Measurements from ENCODE around the gene ZNRD2.

Gene ZNRD2

DNA sequence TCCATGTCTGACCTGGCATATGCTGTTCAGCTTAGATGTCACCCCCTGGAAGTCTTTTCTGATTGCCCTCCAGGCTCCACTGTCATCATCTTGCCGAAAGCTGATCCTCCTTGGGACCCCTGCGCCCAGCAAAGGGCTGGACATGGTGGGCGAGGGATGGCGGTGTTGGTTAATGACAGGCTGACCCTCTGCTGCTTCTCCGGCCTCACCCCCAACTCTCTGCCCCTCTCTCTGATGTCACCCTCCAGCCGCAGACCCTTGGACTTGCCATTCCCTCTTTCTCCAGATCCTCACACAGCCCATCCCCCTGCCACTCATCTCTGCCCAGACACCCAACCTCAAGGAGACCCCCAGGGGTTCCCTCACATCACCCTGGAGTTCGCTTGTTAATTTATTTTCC is 7.9 kb downstream of the ZNRD2 start:
- DNase-seq (ENCODE audit: low spot score in 2 of 2) (no peak), ATAC-seq (ENCODE audit: low read depth) (no peak)
- peaks cover 34% of the 10 kb centered on the region for H3K4me1 Mint-ChIP-seq
- H3K36me3 Mint-ChIP-seq: peaks cover 34% of the 10 kb centered on the region
- peak overlapping the region; percentile 92 for H3K27ac Mint-ChIP-seq
- H3K9me3 Mint-ChIP-seq: no peaks in the 10 kb centered on the region
- peak overlapping the region; percentile 87 for H3K4me3 Mint-ChIP-seq
- no peaks in the 10 kb centered on the region for H3K27me3 Mint-ChIP-seq

DNA sequence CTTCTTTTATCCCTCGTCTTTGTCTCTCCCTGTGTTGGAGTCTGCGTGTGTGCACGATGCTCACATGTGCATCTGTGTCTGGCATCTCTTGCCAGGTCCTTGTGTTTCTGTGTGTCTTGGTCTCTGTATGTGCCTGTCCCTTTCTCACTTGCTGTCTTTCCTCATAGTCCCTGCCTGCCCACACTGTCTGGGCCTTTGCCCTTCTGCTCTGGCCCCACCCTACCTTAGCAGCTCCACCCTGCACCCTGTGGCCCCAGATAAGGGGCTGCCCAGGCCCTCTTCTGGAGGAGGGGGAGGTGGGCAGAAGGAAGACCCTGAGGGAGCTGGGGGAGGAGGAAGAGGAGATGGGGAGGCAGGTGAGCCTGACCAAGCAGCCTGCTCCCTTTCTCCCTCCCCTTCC is 8.4 kb downstream of the ZNRD2 start:
- Mint-ChIP-seq H3K27ac (peak overlapping the region; percentile 92), H3K36me3 (peaks cover 34% of the 10 kb centered on the region), H3K4me1 (peaks cover 31% of the 10 kb centered on the region), H3K4me3 (peak overlapping the region; percentile 87), H3K9me3 (no peaks in the 10 kb centered on the region), H3K27me3 (no peaks in the 10 kb centered on the region)
- no peak for ATAC-seq (ENCODE audit: low read depth)
- no peak for DNase-seq (ENCODE audit: low spot score in 2 of 2)

DNA sequence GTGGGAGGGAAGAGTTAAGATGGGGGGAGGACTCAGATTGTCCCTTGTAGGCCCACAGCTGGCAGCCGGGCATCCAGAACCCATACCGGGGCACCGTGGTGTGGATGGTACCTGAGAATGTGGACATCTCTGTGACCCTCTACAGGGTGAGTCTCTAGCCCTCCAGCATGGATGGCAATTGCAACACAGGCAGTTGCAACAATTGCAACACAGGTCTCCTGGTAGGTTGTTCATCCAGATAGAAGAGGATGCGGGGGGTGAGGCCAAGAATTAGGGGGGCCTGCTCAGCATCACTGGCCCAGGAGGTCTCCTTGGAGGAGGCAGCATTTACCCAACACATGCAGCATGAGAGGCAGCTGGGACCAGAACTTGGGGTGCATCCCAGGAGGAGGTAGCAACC is 9.0 kb downstream of the ZNRD2 start:
- Mint-ChIP-seq H3K9me3 (no peaks in the 10 kb centered on the region), H3K27ac (peak overlapping the region; percentile 92), H3K4me3 (no peak overlapping the region), H3K36me3 (peaks cover 37% of the 10 kb centered on the region), H3K4me1 (peaks cover 30% of the 10 kb centered on the region), H3K27me3 (no peaks in the 10 kb centered on the region)
- ATAC-seq (ENCODE audit: low read depth) (no peak), DNase-seq (ENCODE audit: low spot score in 2 of 2) (no peak)

- Mint-ChIP-seq H3K36me3 (peaks cover 40% of the 10 kb centered on the region), H3K4me1 (peaks cover 26% of the 10 kb centered on the region), H3K27me3 (no peaks in the 10 kb centered on the region), H3K9me3 (no peaks in the 10 kb centered on the region), H3K4me3 (no peak overlapping the region), H3K27ac (peak overlapping the region; percentile 51)
- ATAC-seq (ENCODE audit: low read depth): no peak
- no peak for DNase-seq (ENCODE audit: low spot score in 2 of 2)
These were observed 9.9 kb downstream of the ZNRD2 start for GRCh38 chr11:65580031-65580692.

DNA sequence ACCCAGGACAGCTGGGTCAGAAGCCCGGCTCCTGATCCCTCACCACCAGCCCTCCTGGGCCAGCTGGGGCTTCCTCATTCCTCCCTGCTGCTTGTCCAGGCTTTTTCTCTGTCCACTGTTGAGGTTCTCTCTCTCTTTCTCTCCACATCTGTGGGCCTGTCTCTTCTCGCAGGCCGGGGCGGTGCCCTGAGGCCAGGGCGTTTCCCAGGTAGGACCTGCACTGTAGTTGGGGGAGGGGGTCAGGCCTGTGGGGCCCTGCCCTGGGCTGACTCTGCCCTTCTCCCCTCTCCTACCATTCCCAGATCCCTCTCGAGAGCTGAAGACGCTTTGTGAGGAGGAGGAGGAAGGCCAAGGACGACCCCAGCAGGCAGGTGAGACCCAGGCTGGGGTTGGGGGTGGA is 10.5 kb downstream of the ZNRD2 start:
- Mint-ChIP-seq H3K27me3 (no peaks in the 10 kb centered on the region), H3K27ac (no peak overlapping the region)

DNA sequence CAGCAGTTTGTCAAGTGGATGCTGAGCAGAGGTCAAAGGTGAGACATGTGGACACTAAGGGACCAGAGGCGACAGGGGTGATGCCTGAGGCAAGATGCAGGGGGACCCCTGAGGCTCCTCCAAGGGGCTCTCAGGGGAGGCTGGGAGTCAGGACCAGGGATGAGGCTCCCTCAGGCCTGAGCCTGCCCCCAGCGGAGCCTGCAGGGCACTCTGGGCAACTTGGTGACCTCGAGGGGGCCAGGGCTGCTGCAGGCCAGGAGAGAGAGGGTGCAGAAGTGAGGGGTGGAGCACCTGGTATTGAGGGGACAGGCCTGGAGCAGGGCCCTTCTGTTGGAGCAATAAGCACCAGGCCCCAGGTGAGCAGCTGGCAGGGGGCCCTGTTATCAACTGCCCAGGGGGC is 11.7 kb downstream of the ZNRD2 start:
- Mint-ChIP-seq H3K4me1 (peaks cover 24% of the 10 kb centered on the region), H3K4me3 (no peak overlapping the region), H3K27ac (peak overlapping the region; percentile 24), H3K9me3 (no peaks in the 10 kb centered on the region), H3K27me3 (no peaks in the 10 kb centered on the region), H3K36me3 (peaks cover 40% of the 10 kb centered on the region)
- DNase-seq (ENCODE audit: low spot score in 2 of 2) (no peak), ATAC-seq (ENCODE audit: low read depth) (no peak)

More for the DNA sequence above, 10.5 kb downstream of the ZNRD2 start:
- no peak overlapping the region for H3K4me3 Mint-ChIP-seq
- H3K36me3 Mint-ChIP-seq: peaks cover 40% of the 10 kb centered on the region
- ATAC-seq (ENCODE audit: low read depth) (no peak), DNase-seq (ENCODE audit: low spot score in 2 of 2) (no peak)
- H3K9me3 Mint-ChIP-seq: no peaks in the 10 kb centered on the region
- H3K4me1 Mint-ChIP-seq: peaks cover 22% of the 10 kb centered on the region

DNA sequence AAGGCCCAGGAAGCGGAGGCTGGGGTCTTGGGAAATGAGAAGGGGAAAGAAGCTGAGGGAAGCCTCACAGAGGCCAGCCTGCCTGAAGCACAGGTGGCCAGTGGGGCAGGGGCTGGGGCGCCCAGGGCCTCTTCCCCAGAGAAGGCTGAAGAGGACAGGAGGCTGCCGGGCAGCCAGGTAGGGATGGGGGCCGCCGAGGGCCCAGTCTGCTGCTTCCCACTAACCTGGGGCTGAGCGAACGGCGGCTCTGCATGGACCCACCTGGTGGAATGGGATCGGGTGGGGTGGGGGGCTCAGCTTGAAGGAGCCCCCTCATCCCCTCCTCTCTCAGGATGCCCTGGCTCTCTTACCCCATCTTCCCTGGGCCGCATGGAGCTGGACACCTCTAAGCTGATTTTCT is 13.3 kb downstream of the ZNRD2 start:
- H3K4me1 Mint-ChIP-seq: peaks cover 20% of the 10 kb centered on the region
- H3K36me3 Mint-ChIP-seq: peaks cover 36% of the 10 kb centered on the region
- H3K27ac Mint-ChIP-seq: peak overlapping the region; percentile 39
- no peak overlapping the region for H3K4me3 Mint-ChIP-seq
- DNase-seq (ENCODE audit: low spot score in 2 of 2) (no peak), ATAC-seq (ENCODE audit: low read depth) (no peak)
- H3K27me3 Mint-ChIP-seq: no peaks in the 10 kb centered on the region
- no peaks in the 10 kb centered on the region for H3K9me3 Mint-ChIP-seq

DNA sequence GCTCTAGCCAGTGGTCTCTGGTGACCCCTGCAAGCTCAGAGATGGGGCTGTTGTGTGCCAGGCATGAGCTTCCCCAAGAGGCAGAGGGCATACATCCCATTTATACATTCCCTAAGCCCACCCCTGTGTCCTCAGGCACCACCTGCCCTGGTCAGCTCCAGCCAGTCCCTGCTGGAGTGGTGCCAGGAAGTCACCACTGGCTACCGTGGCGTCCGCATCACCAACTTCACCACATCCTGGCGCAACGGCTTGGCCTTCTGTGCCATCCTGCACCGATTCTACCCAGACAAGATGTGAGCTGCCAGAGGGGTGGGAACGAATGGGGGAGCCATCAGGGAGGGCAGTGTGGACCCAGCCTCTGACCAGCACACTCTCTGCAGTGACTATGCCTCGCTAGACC is 13.8 kb downstream of the ZNRD2 start:
- Mint-ChIP-seq H3K4me3 (no peak overlapping the region), H3K36me3 (peaks cover 36% of the 10 kb centered on the region), H3K9me3 (no peaks in the 10 kb centered on the region), H3K27ac (peak overlapping the region; percentile 39), H3K27me3 (no peaks in the 10 kb centered on the region), H3K4me1 (peaks cover 22% of the 10 kb centered on the region)
- DNase-seq (ENCODE audit: low spot score in 2 of 2): no peak
- no peak for ATAC-seq (ENCODE audit: low read depth)

DNA sequence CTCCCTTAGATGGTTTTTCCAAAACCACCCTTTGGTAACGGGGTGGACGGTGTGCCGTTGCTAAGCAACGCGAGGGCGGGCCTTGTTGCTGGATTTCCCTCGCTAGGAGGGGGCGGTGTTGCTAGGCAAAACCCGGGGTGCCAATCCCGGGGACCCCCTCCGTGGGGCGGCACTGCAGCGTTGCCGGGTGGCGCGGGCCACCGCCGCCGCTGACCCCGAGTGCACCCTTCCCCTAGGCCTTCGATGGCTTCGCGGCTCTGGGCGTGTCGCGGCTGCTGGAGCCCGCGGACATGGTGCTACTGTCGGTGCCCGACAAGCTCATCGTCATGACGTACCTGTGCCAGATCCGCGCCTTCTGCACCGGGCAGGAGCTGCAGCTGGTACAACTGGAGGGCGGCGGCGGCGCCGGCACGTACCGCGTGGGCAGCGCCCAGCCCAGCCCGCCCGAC is 14.5 kb downstream of the ZNRD2 start:
- Mint-ChIP-seq H3K4me3 (no peak overlapping the region), H3K9me3 (no peaks in the 10 kb centered on the region), H3K27ac (peak overlapping the region; percentile 39), H3K4me1 (peaks cover 25% of the 10 kb centered on the region), H3K27me3 (no peaks in the 10 kb centered on the region), H3K36me3 (peaks cover 31% of the 10 kb centered on the region)
- no peak for ATAC-seq (ENCODE audit: low read depth)
- DNase-seq (ENCODE audit: low spot score in 2 of 2): no peak

GRCh38 chr11:65585396-65586246 is 15.3 kb downstream of the ZNRD2 start:
- no peak for DNase-seq (ENCODE audit: low spot score in 2 of 2)
- no peaks in the 10 kb centered on the region for H3K9me3 Mint-ChIP-seq
- H3K4me1 Mint-ChIP-seq: peaks cover 26% of the 10 kb centered on the region
- no peaks in the 10 kb centered on the region for H3K27me3 Mint-ChIP-seq
- ATAC-seq (ENCODE audit: low read depth): no peak
- peak overlapping the region; percentile 96 for H3K27ac Mint-ChIP-seq
- no peak overlapping the region for H3K4me3 Mint-ChIP-seq
- peaks cover 28% of the 10 kb centered on the region for H3K36me3 Mint-ChIP-seq

GRCh38 chr11:65586247-65586630 is 16.0 kb downstream of the ZNRD2 start:
- Mint-ChIP-seq H3K9me3 (no peaks in the 10 kb centered on the region), H3K4me1 (peaks cover 26% of the 10 kb centered on the region), H3K27ac (peak overlapping the region; percentile 96), H3K27me3 (no peaks in the 10 kb centered on the region), H3K36me3 (peaks cover 25% of the 10 kb centered on the region), H3K4me3 (no peak overlapping the region)
- DNase-seq (ENCODE audit: low spot score in 2 of 2): no peak
- ATAC-seq (ENCODE audit: low read depth): no peak

GRCh38 chr11:65586676-65587075 is 16.4 kb downstream of the ZNRD2 start:
- Mint-ChIP-seq H3K4me3 (no peak overlapping the region), H3K27me3 (no peaks in the 10 kb centered on the region), H3K4me1 (peaks cover 26% of the 10 kb centered on the region), H3K27ac (peak overlapping the region; percentile 96), H3K36me3 (peaks cover 23% of the 10 kb centered on the region), H3K9me3 (no peaks in the 10 kb centered on the region)
- DNase-seq (ENCODE audit: low spot score in 2 of 2) (no peak), ATAC-seq (ENCODE audit: low read depth) (no peak)

- peaks cover 13% of the 10 kb centered on the region for H3K36me3 Mint-ChIP-seq
- no peaks in the 10 kb centered on the region for H3K27me3 Mint-ChIP-seq
- peak overlapping the region; percentile 96 for H3K27ac Mint-ChIP-seq
- H3K4me1 Mint-ChIP-seq: peaks cover 28% of the 10 kb centered on the region
- peak; percentile 80 for ATAC-seq (ENCODE audit: low read depth)
- peak overlapping the region; percentile 79 for H3K4me3 Mint-ChIP-seq
- H3K9me3 Mint-ChIP-seq: no peaks in the 10 kb centered on the region
- peak; percentile 69 to 80 for DNase-seq (ENCODE audit: low spot score in 2 of 2)
These were observed 18.1 kb downstream of the ZNRD2 start for GRCh38 chr11:65588199-65589054.
